ENCODE measurements around the gene HYAL2. TPM values are rescaled to one million over a fixed set of nuclear protein-coding genes. Genes with fewer than 3 reads are reported as not detected.
A peak's percentile ranks its signal among the peaks of the same experiment; 100 is the strongest.

The HYAL2 gene
- polyA plus RNA-seq, 3 donors, result 18.3 to 25.8 (median 18.9) TPM

GRCh38 chr3:50271314-50271936, 51.1 kb downstream of the HYAL2 start:
- WGBS (ENCODE audit: insufficient coverage), result 92% methylated on average over 6 of the region's 10 CpGs
- TF ChIP-seq, protein P1, sequence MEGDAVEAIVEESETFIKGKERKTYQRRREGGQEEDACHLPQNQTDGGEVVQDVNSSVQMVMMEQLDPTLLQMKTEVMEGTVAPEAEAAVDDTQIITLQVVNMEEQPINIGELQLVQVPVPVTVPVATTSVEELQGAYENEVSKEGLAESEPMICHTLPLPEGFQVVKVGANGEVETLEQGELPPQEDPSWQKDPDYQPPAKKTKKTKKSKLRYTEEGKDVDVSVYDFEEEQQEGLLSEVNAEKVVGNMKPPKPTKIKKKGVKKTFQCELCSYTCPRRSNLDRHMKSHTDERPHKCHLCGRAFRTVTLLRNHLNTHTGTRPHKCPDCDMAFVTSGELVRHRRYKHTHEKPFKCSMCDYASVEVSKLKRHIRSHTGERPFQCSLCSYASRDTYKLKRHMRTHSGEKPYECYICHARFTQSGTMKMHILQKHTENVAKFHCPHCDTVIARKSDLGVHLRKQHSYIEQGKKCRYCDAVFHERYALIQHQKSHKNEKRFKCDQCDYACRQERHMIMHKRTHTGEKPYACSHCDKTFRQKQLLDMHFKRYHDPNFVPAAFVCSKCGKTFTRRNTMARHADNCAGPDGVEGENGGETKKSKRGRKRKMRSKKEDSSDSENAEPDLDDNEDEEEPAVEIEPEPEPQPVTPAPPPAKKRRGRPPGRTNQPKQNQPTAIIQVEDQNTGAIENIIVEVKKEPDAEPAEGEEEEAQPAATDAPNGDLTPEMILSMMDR (IDR thresholded peaks at IDR 0.05), result no peak
- intact Hi-C loops (cut with micrococcal nuclease), result loop anchor here in 1 of 2 donors (1.0 to 5.0 kb wide), 2 partner anchors 78 to 149 kb away; no protein-coding TSS in a partner anchor

GRCh38 chr3:50270422-50271224, 51.9 kb downstream of the HYAL2 start:
- no peak overlapping the region for H3K4me3 ChIP-seq (replicated peaks in 1 of 3; ENCODE audit: low read depth in 2 of 3, low read length in 3 of 3)
- no peak overlapping the region for H3K4me2 ChIP-seq (replicated peaks; ENCODE audit: extremely low read depth, low read length, poor library complexity, severe bottlenecking)
- H3K9ac ChIP-seq (ENCODE audit: insufficient read depth, low read length, poor library complexity, severe bottlenecking), result no peak overlapping the region
- peaks cover 6% of the 10 kb centered on the region for H4K20me1 ChIP-seq (ENCODE audit: insufficient read depth, low read length)
- WGBS (ENCODE audit: insufficient coverage), result 100% methylated on average over 9 of the region's 19 CpGs
- Mint-ChIP-seq H3K36me3 (peaks cover 4 to 5% of the 10 kb centered on the region in 2 donors), H3K4me3 (no peak overlapping the region), H3K27me3 (ENCODE audit: low read depth in 3 of 3) (peaks cover 53 to 68% (median 64%) of the 10 kb centered on the region in 3 donors), H3K27ac (peak overlapping the region in 1 of 7 donors; percentile 24), H3K9me3 (peaks cover 0 to 13% (median 7%) of the 10 kb centered on the region in 7 donors), H3K4me1 (peaks cover 21% of the 10 kb centered on the region)
- H3K79me2 ChIP-seq (ENCODE audit: insufficient read depth, low read length), result no peaks in the 10 kb centered on the region
- intact Hi-C loops (cut with micrococcal nuclease), result loop anchor here in 1 of 2 donors (1.0 to 5.0 kb wide), 2 partner anchors 77 to 148 kb away; no protein-coding TSS in a partner anchor
- peak in 1 of 3 donors; percentile 32 for DNase-seq
- H2AFZ ChIP-seq (ENCODE audit: insufficient read depth, low read depth, low read length, poor library complexity, severe bottlenecking), result no peak overlapping the region
- no peak overlapping the region for H3K27ac ChIP-seq (ENCODE audit: low read depth in 1 of 2, low read length in 2 of 2)
- H3K4me1 ChIP-seq (ENCODE audit: control insufficient read depth in 1 of 2, insufficient read depth in 2 of 2, low read length in 2 of 2), result peaks cover 16 to 26% of the 10 kb centered on the region in 2 donors
- no peaks in the 10 kb centered on the region for H3K36me3 ChIP-seq (replicated peaks in 1 of 2; ENCODE audit: control insufficient read depth in 1 of 2, insufficient read depth in 2 of 2, low read length in 2 of 2)
- TF ChIP-seq, protein P1 (IDR thresholded peaks at IDR 0.05), result no peak
- peaks cover 0 to 11% of the 10 kb centered on the region in 2 donors for H3K9me3 ChIP-seq (replicated peaks in 1 of 2; ENCODE audit: control insufficient read depth in 1 of 2, insufficient read depth in 1 of 2, low read length in 2 of 2)
- H3K27me3 ChIP-seq (ENCODE audit: control insufficient read depth in 2 of 2, insufficient read depth in 2 of 2, low read length in 2 of 2), result peaks cover 16 to 49% of the 10 kb centered on the region in 2 donors

More at GRCh38 chr3:50271314-50271936, 51.1 kb downstream of the HYAL2 start:
- no peaks in the 10 kb centered on the region for H3K36me3 ChIP-seq (replicated peaks in 1 of 2; ENCODE audit: control insufficient read depth in 1 of 2, insufficient read depth in 2 of 2, low read length in 2 of 2)
- DNase-seq, result no peak
- no peak overlapping the region for H3K4me3 Mint-ChIP-seq
- no peak overlapping the region for H3K27ac ChIP-seq (ENCODE audit: low read depth in 1 of 2, low read length in 2 of 2)
- H3K27me3 ChIP-seq (ENCODE audit: control insufficient read depth in 2 of 2, insufficient read depth in 2 of 2, low read length in 2 of 2), result peaks cover 24 to 50% of the 10 kb centered on the region in 2 donors
- no peak overlapping the region for H3K9ac ChIP-seq (ENCODE audit: insufficient read depth, low read length, poor library complexity, severe bottlenecking)
- no peak overlapping the region for H3K4me3 ChIP-seq (replicated peaks in 1 of 3; ENCODE audit: low read depth in 2 of 3, low read length in 3 of 3)
- no peak overlapping the region for H2AFZ ChIP-seq (ENCODE audit: insufficient read depth, low read depth, low read length, poor library complexity, severe bottlenecking)
- H3K36me3 Mint-ChIP-seq, result peaks cover 6 to 8% of the 10 kb centered on the region in 2 donors
- H3K27ac Mint-ChIP-seq, result peak overlapping the region in 2 of 7 donors; percentile 10 to 15
- no peak overlapping the region for H3K4me2 ChIP-seq (replicated peaks; ENCODE audit: extremely low read depth, low read length, poor library complexity, severe bottlenecking)
- peaks cover 0 to 11% of the 10 kb centered on the region in 2 donors for H3K9me3 ChIP-seq (replicated peaks in 1 of 2; ENCODE audit: control insufficient read depth in 1 of 2, insufficient read depth in 1 of 2, low read length in 2 of 2)
- peaks cover 16 to 33% of the 10 kb centered on the region in 2 donors for H3K4me1 ChIP-seq (ENCODE audit: control insufficient read depth in 1 of 2, insufficient read depth in 2 of 2, low read length in 2 of 2)
- H3K4me1 Mint-ChIP-seq, result peaks cover 26% of the 10 kb centered on the region
- H3K9me3 Mint-ChIP-seq, result peaks cover 0 to 18% (median 11%) of the 10 kb centered on the region in 7 donors
- no peaks in the 10 kb centered on the region for H3K79me2 ChIP-seq (ENCODE audit: insufficient read depth, low read length)
- peaks cover 54 to 66% (median 64%) of the 10 kb centered on the region in 3 donors for H3K27me3 Mint-ChIP-seq (ENCODE audit: low read depth in 3 of 3)
- peaks cover 6% of the 10 kb centered on the region for H4K20me1 ChIP-seq (ENCODE audit: insufficient read depth, low read length)

Data from CD14-positive monocyte (primary cell).